ENCODE data around the gene ENAH.
"Not testable (repeated sequence)": the region's sequence is repeated elsewhere in the genome, so short reads cannot be mapped to it uniquely, and the experiment has no call there.

ENAH gene

DNA sequence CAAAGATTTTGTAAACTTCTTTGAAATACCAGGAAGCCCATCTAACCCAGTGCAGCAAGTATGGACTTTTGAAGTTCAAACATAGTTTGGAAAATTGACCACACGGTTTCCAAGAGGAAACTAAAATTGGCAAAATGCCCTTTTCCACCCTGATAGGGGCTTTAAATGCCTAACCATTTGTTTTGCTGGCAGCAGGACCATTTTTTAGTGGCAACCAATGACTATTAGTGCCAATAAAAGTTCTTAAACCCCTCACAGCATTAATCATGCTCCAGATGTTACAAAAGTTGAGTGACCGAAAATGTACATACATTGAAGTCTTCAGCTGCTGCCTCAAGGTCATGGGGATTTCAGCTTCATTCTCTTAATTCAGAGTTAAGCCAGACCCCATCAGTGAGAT is 46.4 kb upstream of the ENAH start:
- TF ChIP-seq CTCF (IDR thresholded peaks at IDR 0.05; ENCODE audit: low read length) (no peak), EZH2 (IDR thresholded peaks at IDR 0.05; ENCODE audit: borderline replicate concordance, low read length) (no peak)
- no peak overlapping the region for H3K9ac ChIP-seq (ENCODE audit: low read length)
- no peaks in the 10 kb centered on the region for H3K4me1 ChIP-seq (ENCODE audit: insufficient read depth, low read length, severe bottlenecking)
- H4K20me1 ChIP-seq (ENCODE audit: insufficient read depth, low read length) = no peaks in the 10 kb centered on the region
- no peaks in the 10 kb centered on the region for H3K36me3 ChIP-seq (ENCODE audit: insufficient read depth, low read length)
- H3K4me3 ChIP-seq (ENCODE audit: low read depth, low read length, poor library complexity, severe bottlenecking) = no peak overlapping the region
- H3K4me2 ChIP-seq (ENCODE audit: low read length) = no peak overlapping the region
- no peaks in the 10 kb centered on the region for H3K9me3 ChIP-seq (ENCODE audit: low read length)
- no peaks in the 10 kb centered on the region for H3F3A ChIP-seq (ENCODE audit: insufficient read depth, low read length)
- no peak overlapping the region for H3K27ac ChIP-seq (ENCODE audit: low read depth, low read length, poor library complexity, severe bottlenecking)
- no peak overlapping the region for H2AFZ ChIP-seq (ENCODE audit: low read length)
- H3K27me3 ChIP-seq (ENCODE audit: insufficient read depth, low read length) = no peaks in the 10 kb centered on the region
- H3K9me2 ChIP-seq (ENCODE audit: low read depth, low read length) = no peaks in the 10 kb centered on the region
- H3K79me2 ChIP-seq (ENCODE audit: insufficient read depth, low read length) = no peaks in the 10 kb centered on the region

DNA sequence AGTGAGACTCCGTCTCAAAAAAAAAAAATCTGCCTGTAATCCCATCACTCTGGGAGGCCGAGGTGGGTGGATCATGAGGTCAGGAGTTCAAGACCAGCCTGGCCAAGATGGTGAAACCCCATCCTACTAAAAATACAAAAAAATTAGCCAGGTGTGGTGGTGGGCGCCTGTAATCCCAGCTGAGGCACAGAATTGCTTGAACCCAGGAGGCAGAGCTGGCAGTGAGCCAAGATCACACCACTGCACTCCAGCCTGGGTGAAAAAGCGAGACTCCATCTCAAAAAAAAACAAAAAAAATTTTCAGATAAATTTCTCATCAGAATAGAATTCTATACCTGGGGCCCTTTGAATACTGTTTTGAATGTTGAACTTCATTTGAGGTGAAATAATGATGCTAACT is 45.3 kb upstream of the ENAH start:
- not testable (repeated sequence) for H2AFZ ChIP-seq (ENCODE audit: low read length); H3K9me3 ChIP-seq (ENCODE audit: low read length); H4K20me1 ChIP-seq (ENCODE audit: insufficient read depth, low read length); H3K27ac ChIP-seq (ENCODE audit: low read depth, low read length, poor library complexity, severe bottlenecking); H3K79me2 ChIP-seq (ENCODE audit: insufficient read depth, low read length); H3K27me3 ChIP-seq (ENCODE audit: insufficient read depth, low read length); H3K9me2 ChIP-seq (ENCODE audit: low read depth, low read length); H3K36me3 ChIP-seq (ENCODE audit: insufficient read depth, low read length); H3K4me3 ChIP-seq (ENCODE audit: low read depth, low read length, poor library complexity, severe bottlenecking); H3K9ac ChIP-seq (ENCODE audit: low read length); H3K4me1 ChIP-seq (ENCODE audit: insufficient read depth, low read length, severe bottlenecking); H3K4me2 ChIP-seq (ENCODE audit: low read length); H3F3A ChIP-seq (ENCODE audit: insufficient read depth, low read length)

GRCh38 chr1:225697428-225697827 is 44.5 kb upstream of the ENAH start:
- Histone ChIP-seq H3F3A (ENCODE audit: insufficient read depth, low read length) (no peaks in the 10 kb centered on the region), H3K36me3 (ENCODE audit: insufficient read depth, low read length) (no peaks in the 10 kb centered on the region), H3K4me3 (ENCODE audit: low read depth, low read length, poor library complexity, severe bottlenecking) (no peak overlapping the region), H3K9me3 (ENCODE audit: low read length) (no peaks in the 10 kb centered on the region), H3K4me1 (ENCODE audit: insufficient read depth, low read length, severe bottlenecking) (no peaks in the 10 kb centered on the region), H3K27ac (ENCODE audit: low read depth, low read length, poor library complexity, severe bottlenecking) (no peak overlapping the region), H3K79me2 (ENCODE audit: insufficient read depth, low read length) (no peaks in the 10 kb centered on the region), H3K27me3 (ENCODE audit: insufficient read depth, low read length) (no peaks in the 10 kb centered on the region; the same call in 1 of the 2 replicates), H4K20me1 (ENCODE audit: insufficient read depth, low read length) (no peaks in the 10 kb centered on the region), H2AFZ (ENCODE audit: low read length) (no peak overlapping the region), H3K9ac (ENCODE audit: low read length) (no peak overlapping the region), H3K9me2 (ENCODE audit: low read depth, low read length) (no peaks in the 10 kb centered on the region), H3K4me2 (ENCODE audit: low read length) (no peak overlapping the region)
- TF ChIP-seq EZH2 (IDR thresholded peaks at IDR 0.05; ENCODE audit: borderline replicate concordance, low read length) = no peak
- no peak for TF ChIP-seq CTCF (IDR thresholded peaks at IDR 0.05; ENCODE audit: low read length)

GRCh38 chr1:225695578-225696337 is 42.8 kb upstream of the ENAH start:
- Histone ChIP-seq H3F3A (ENCODE audit: insufficient read depth, low read length) (no peaks in the 10 kb centered on the region), H3K4me2 (ENCODE audit: low read length) (no peak overlapping the region), H2AFZ (ENCODE audit: low read length) (no peak overlapping the region), H3K9me3 (ENCODE audit: low read length) (no peaks in the 10 kb centered on the region), H3K27me3 (ENCODE audit: insufficient read depth, low read length) (no peaks in the 10 kb centered on the region; the same call in 1 of the 2 replicates), H3K4me3 (ENCODE audit: low read depth, low read length, poor library complexity, severe bottlenecking) (no peak overlapping the region), H3K79me2 (ENCODE audit: insufficient read depth, low read length) (no peaks in the 10 kb centered on the region), H3K9me2 (ENCODE audit: low read depth, low read length) (no peaks in the 10 kb centered on the region), H4K20me1 (ENCODE audit: insufficient read depth, low read length) (no peaks in the 10 kb centered on the region), H3K9ac (ENCODE audit: low read length) (no peak overlapping the region), H3K4me1 (ENCODE audit: insufficient read depth, low read length, severe bottlenecking) (no peaks in the 10 kb centered on the region), H3K27ac (ENCODE audit: low read depth, low read length, poor library complexity, severe bottlenecking) (no peak overlapping the region), H3K36me3 (ENCODE audit: insufficient read depth, low read length) (no peaks in the 10 kb centered on the region)
- TF ChIP-seq CTCF (IDR thresholded peaks at IDR 0.05; ENCODE audit: low read length) (no peak), EZH2 (IDR thresholded peaks at IDR 0.05; ENCODE audit: borderline replicate concordance, low read length) (no peak)
